ENCODE results near the gene ZNF267.

Gene ZNF267

GRCh38 chr16:31869511-31870201 lies 4.0 kb upstream of the ZNF267 start:
- no peak overlapping the region for H3K4me3 ChIP-seq (ENCODE audit: low read depth, low read length)
- H2AFZ ChIP-seq (ENCODE audit: low read length, unreplicated experiment) = no peak overlapping the region
- H3K27me3 ChIP-seq (ENCODE audit: insufficient read depth, low read length) = peaks cover 18% of the 10 kb centered on the region
- peaks cover 10% of the 10 kb centered on the region for H3K79me2 ChIP-seq (ENCODE audit: control insufficient read depth, insufficient read depth, low read length, unreplicated experiment)
- no peaks in the 10 kb centered on the region for H3K36me3 ChIP-seq (ENCODE audit: insufficient read depth, low read length)
- peak overlapping the region; percentile 46; the same call in 1 of the 2 replicates for H3K27ac ChIP-seq (ENCODE audit: low read depth, low read length)
- H3K4me1 ChIP-seq (ENCODE audit: control insufficient read depth, insufficient read depth, low read length, unreplicated experiment) = peaks cover 11% of the 10 kb centered on the region

- Histone ChIP-seq H2AFZ (ENCODE audit: low read length, unreplicated experiment) (no peak overlapping the region), H3K27ac (ENCODE audit: low read depth, low read length) (no peak overlapping the region), H3K4me1 (ENCODE audit: control insufficient read depth, insufficient read depth, low read length, unreplicated experiment) (peaks cover 21% of the 10 kb centered on the region), H3K36me3 (ENCODE audit: insufficient read depth, low read length) (no peaks in the 10 kb centered on the region; the same call in 1 of the 2 replicates), H3K4me3 (ENCODE audit: low read depth, low read length) (no peak overlapping the region), H3K27me3 (ENCODE audit: insufficient read depth, low read length) (peaks cover 12% of the 10 kb centered on the region; the same call in 1 of the 2 replicates), H3K79me2 (ENCODE audit: control insufficient read depth, insufficient read depth, low read length, unreplicated experiment) (peaks cover 22% of the 10 kb centered on the region)
Observed at GRCh38 chr16:31870809-31871208, 2.8 kb upstream of the ZNF267 start.

- Histone ChIP-seq H3K27ac (ENCODE audit: low read depth, low read length) (no peak overlapping the region), H3K4me1 (ENCODE audit: control insufficient read depth, insufficient read depth, low read length, unreplicated experiment) (peaks cover 28% of the 10 kb centered on the region), H3K79me2 (ENCODE audit: control insufficient read depth, insufficient read depth, low read length, unreplicated experiment) (peaks cover 29% of the 10 kb centered on the region), H3K36me3 (ENCODE audit: insufficient read depth, low read length) (no peaks in the 10 kb centered on the region; the same call in 1 of the 2 replicates), H2AFZ (ENCODE audit: low read length, unreplicated experiment) (no peak overlapping the region), H3K4me3 (ENCODE audit: low read depth, low read length) (no peak overlapping the region), H3K27me3 (ENCODE audit: insufficient read depth, low read length) (peaks cover 8% of the 10 kb centered on the region; the same call in 1 of the 2 replicates)
Observed at GRCh38 chr16:31871510-31871909, 2.1 kb upstream of the ZNF267 start.

GRCh38 chr16:31872201-31872600 lies 1.4 kb upstream of the ZNF267 start:
- Histone ChIP-seq H3K27ac (ENCODE audit: low read depth, low read length) (no peak overlapping the region), H2AFZ (ENCODE audit: low read length, unreplicated experiment) (no peak overlapping the region), H3K4me3 (ENCODE audit: low read depth, low read length) (no peak overlapping the region), H3K4me1 (ENCODE audit: control insufficient read depth, insufficient read depth, low read length, unreplicated experiment) (peaks cover 35% of the 10 kb centered on the region), H3K36me3 (ENCODE audit: insufficient read depth, low read length) (no peaks in the 10 kb centered on the region; the same call in 1 of the 2 replicates), H3K79me2 (ENCODE audit: control insufficient read depth, insufficient read depth, low read length, unreplicated experiment) (peaks cover 36% of the 10 kb centered on the region), H3K27me3 (ENCODE audit: insufficient read depth, low read length) (peaks cover 2% of the 10 kb centered on the region; the same call in 1 of the 2 replicates)

- no peaks in the 10 kb centered on the region for H3K27me3 ChIP-seq (ENCODE audit: insufficient read depth, low read length)
- H3K4me3 ChIP-seq (ENCODE audit: low read depth, low read length) = peak overlapping the region; percentile 97
- H2AFZ ChIP-seq (ENCODE audit: low read length, unreplicated experiment) = peak overlapping the region; percentile 82
- peaks cover 40% of the 10 kb centered on the region for H3K4me1 ChIP-seq (ENCODE audit: control insufficient read depth, insufficient read depth, low read length, unreplicated experiment)
- peaks cover 56% of the 10 kb centered on the region for H3K79me2 ChIP-seq (ENCODE audit: control insufficient read depth, insufficient read depth, low read length, unreplicated experiment)
- peak overlapping the region; percentile 89 for H3K27ac ChIP-seq (ENCODE audit: low read depth, low read length)
- peaks cover 3% of the 10 kb centered on the region; the same call in 1 of the 2 replicates for H3K36me3 ChIP-seq (ENCODE audit: insufficient read depth, low read length)
Observed at GRCh38 chr16:31874366-31875111, 932 bp downstream of the ZNF267 start.

- Histone ChIP-seq H3K4me3 (ENCODE audit: low read depth, low read length) (peak overlapping the region; percentile 97), H2AFZ (ENCODE audit: low read length, unreplicated experiment) (no peak overlapping the region), H3K4me1 (ENCODE audit: control insufficient read depth, insufficient read depth, low read length, unreplicated experiment) (peaks cover 42% of the 10 kb centered on the region), H3K36me3 (ENCODE audit: insufficient read depth, low read length) (peaks cover 3% of the 10 kb centered on the region; the same call in 1 of the 2 replicates), H3K79me2 (ENCODE audit: control insufficient read depth, insufficient read depth, low read length, unreplicated experiment) (peaks cover 63% of the 10 kb centered on the region), H3K27me3 (ENCODE audit: insufficient read depth, low read length) (no peaks in the 10 kb centered on the region), H3K27ac (ENCODE audit: low read depth, low read length) (peak overlapping the region; percentile 89)
Observed at GRCh38 chr16:31875112-31875803, 1.7 kb downstream of the ZNF267 start.

GRCh38 chr16:31875928-31876547 lies 2.4 kb downstream of the ZNF267 start:
- peak overlapping the region; percentile 89; the same call in 1 of the 2 replicates for H3K27ac ChIP-seq (ENCODE audit: low read depth, low read length)
- no peaks in the 10 kb centered on the region for H3K27me3 ChIP-seq (ENCODE audit: insufficient read depth, low read length)
- peaks cover 4% of the 10 kb centered on the region for H3K36me3 ChIP-seq (ENCODE audit: insufficient read depth, low read length)
- H3K79me2 ChIP-seq (ENCODE audit: control insufficient read depth, insufficient read depth, low read length, unreplicated experiment) = peaks cover 71% of the 10 kb centered on the region
- H3K4me3 ChIP-seq (ENCODE audit: low read depth, low read length) = peak overlapping the region; percentile 97
- H2AFZ ChIP-seq (ENCODE audit: low read length, unreplicated experiment) = no peak overlapping the region
- peaks cover 49% of the 10 kb centered on the region for H3K4me1 ChIP-seq (ENCODE audit: control insufficient read depth, insufficient read depth, low read length, unreplicated experiment)

GRCh38 chr16:31876951-31877828 lies 3.6 kb downstream of the ZNF267 start:
- Histone ChIP-seq H3K27ac (ENCODE audit: low read depth, low read length) (peak overlapping the region; percentile 89), H3K4me1 (ENCODE audit: control insufficient read depth, insufficient read depth, low read length, unreplicated experiment) (peaks cover 52% of the 10 kb centered on the region), H3K27me3 (ENCODE audit: insufficient read depth, low read length) (no peaks in the 10 kb centered on the region), H3K79me2 (ENCODE audit: control insufficient read depth, insufficient read depth, low read length, unreplicated experiment) (peaks cover 82% of the 10 kb centered on the region), H2AFZ (ENCODE audit: low read length, unreplicated experiment) (no peak overlapping the region), H3K4me3 (ENCODE audit: low read depth, low read length) (peak overlapping the region; percentile 45), H3K36me3 (ENCODE audit: insufficient read depth, low read length) (peaks cover 12% of the 10 kb centered on the region)

GRCh38 chr16:31877876-31878642 lies 4.5 kb downstream of the ZNF267 start:
- peaks cover 52% of the 10 kb centered on the region for H3K4me1 ChIP-seq (ENCODE audit: control insufficient read depth, insufficient read depth, low read length, unreplicated experiment)
- H3K79me2 ChIP-seq (ENCODE audit: control insufficient read depth, insufficient read depth, low read length, unreplicated experiment) = peaks cover 90% of the 10 kb centered on the region
- peaks cover 13% of the 10 kb centered on the region for H3K36me3 ChIP-seq (ENCODE audit: insufficient read depth, low read length)
- peak overlapping the region; percentile 45 for H3K4me3 ChIP-seq (ENCODE audit: low read depth, low read length)
- peak overlapping the region; percentile 89 for H3K27ac ChIP-seq (ENCODE audit: low read depth, low read length)
- no peaks in the 10 kb centered on the region for H3K27me3 ChIP-seq (ENCODE audit: insufficient read depth, low read length)
- no peak overlapping the region for H2AFZ ChIP-seq (ENCODE audit: low read length, unreplicated experiment)

Data from ACC112 (cell line).